ENCODE measurements around the gene DDAH2.

Gene DDAH2

GRCh38 chr6:31725502-31726350 is 3.4 kb downstream of the DDAH2 start:
- DNase-seq (ENCODE audit: low spot score), result no peak
- no peak for TF ChIP-seq CTCF (IDR thresholded peaks at IDR 0.05; ENCODE audit: extremely low read depth, insufficient read depth, missing control alignments)
- in situ Hi-C loops (cut with MboI; ENCODE audit: low pct_unique_long_range_greater_than_20kb, low sequenced_read_pairs, unreplicated experiment), result no loop called here

- TF ChIP-seq CTCF (IDR thresholded peaks at IDR 0.05; ENCODE audit: extremely low read depth, insufficient read depth, missing control alignments), result no peak
- no peak for DNase-seq (ENCODE audit: low spot score)
- in situ Hi-C loops (cut with MboI; ENCODE audit: low pct_unique_long_range_greater_than_20kb, low sequenced_read_pairs, unreplicated experiment), result no loop called here
Observed at GRCh38 chr6:31723980-31724691, 5.0 kb downstream of the DDAH2 start.

- in situ Hi-C loops (cut with MboI; ENCODE audit: low pct_unique_long_range_greater_than_20kb, low sequenced_read_pairs, unreplicated experiment), result no loop called here
- TF ChIP-seq CTCF (IDR thresholded peaks at IDR 0.05; ENCODE audit: extremely low read depth, insufficient read depth, missing control alignments), result no peak
- no peak for DNase-seq (ENCODE audit: low spot score)
Observed at GRCh38 chr6:31723245-31723979, 5.7 kb downstream of the DDAH2 start, which contains the start of gene MPIG6B. Gene MPIG6B, plus strand, starts transcription at chr6:31723373. Its CDS starts 11 bp downstream, at chr6:31723384.

- in situ Hi-C loops (cut with MboI; ENCODE audit: low pct_unique_long_range_greater_than_20kb, low sequenced_read_pairs, unreplicated experiment), result no loop called here
- DNase-seq (ENCODE audit: low spot score), result no peak
- TF ChIP-seq CTCF (IDR thresholded peaks at IDR 0.05; ENCODE audit: extremely low read depth, insufficient read depth, missing control alignments), result no peak
Observed at GRCh38 chr6:31722173-31722572, 6.9 kb downstream of the DDAH2 start.

GRCh38 chr6:31721351-31722020 is 7.6 kb downstream of the DDAH2 start, which contains the start of gene LY6G6C:
Gene LY6G6C, minus strand, starts transcription at chr6:31721746. Its CDS starts 67 bp downstream, at chr6:31721679.
- in situ Hi-C loops (cut with MboI; ENCODE audit: low pct_unique_long_range_greater_than_20kb, low sequenced_read_pairs, unreplicated experiment), result no loop called here
- no peak for DNase-seq (ENCODE audit: low spot score)
- TF ChIP-seq CTCF (IDR thresholded peaks at IDR 0.05; ENCODE audit: extremely low read depth, insufficient read depth, missing control alignments), result no peak
